PFSK-1 (cell line): ENCODE results near the gene PALLD.

Experiments
- FOXP2 ChIP-seq: optimal IDR thresholded peaks from 2 replicates; pipeline ENCODE3; 2011; ENCODE audit warnings: borderline replicate concordance, control low read depth, inconsistent platforms; ENCODE audit not compliant: insufficient read depth; ENCODE audit errors: extremely low read length, extremely low read depth
- POLR2AphosphoS5 ChIP-seq: IDR thresholded peaks from 2 replicates; pipeline ENCODE4 v1.6.1; 2012; ENCODE audit warnings: low read depth, mild to moderate bottlenecking, control low read depth, low read length, moderate library complexity
- REST ChIP-seq, 2 experiments: IDR thresholded peaks; 2 replicates each; pipeline versions ENCODE4 v1.6.1 to v1.8.0; 2011 to 2012; ENCODE audit warnings: low read depth in 2 of 2, low read length in 2 of 2, control low read depth in 1 of 2, inconsistent platforms in 1 of 2, mild to moderate bottlenecking in 1 of 2, moderate library complexity in 1 of 2; ENCODE audit not compliant: insufficient read depth in 1 of 2
- SIN3A ChIP-seq: IDR thresholded peaks from 2 replicates; pipeline ENCODE4 v1.6.1; 2012; ENCODE audit warnings: mild to moderate bottlenecking, low read length, moderate library complexity, borderline replicate concordance; ENCODE audit not compliant: insufficient read depth
- TAF1 ChIP-seq: IDR thresholded peaks from 2 replicates; pipeline ENCODE4 v1.6.1; 2012; ENCODE audit warnings: low read length, control low read depth, borderline replicate concordance; ENCODE audit not compliant: insufficient read depth

DNA sequence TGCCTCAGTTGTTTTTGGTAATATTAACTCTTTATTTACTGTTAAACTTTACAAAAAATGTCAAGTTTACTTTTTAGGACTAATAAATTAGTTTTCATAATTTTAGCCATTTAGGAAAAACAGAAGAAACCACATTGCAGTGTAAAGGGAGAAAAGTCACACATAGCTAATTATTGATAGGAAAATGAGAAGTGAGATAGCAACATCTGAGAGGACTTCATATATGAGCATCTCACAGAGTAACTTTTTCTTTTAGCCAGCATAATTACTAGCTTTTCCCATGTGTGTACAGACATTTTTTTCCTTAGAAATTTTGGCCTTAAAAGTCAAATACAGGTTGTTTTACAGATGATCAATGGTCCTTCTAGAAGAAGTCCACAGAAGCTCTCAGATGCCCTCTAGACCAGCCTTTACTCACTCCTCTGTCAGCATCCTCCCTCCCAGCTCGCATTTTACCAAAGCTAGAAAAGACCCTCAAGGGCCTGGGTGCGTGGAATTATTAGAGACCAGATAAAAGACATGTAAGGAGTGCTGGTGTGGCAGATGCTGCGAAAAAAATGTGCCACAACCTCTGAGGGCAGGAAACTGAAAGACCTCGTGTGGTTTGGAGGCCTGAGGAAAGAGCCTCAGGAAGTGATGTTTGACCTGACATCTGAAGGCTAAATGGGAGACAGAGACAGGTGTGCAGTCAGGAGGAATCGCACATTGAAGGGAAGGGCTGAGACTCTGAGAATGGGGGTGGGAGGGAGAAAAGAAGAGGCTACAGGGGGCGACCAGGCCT lies 356.3 kb downstream of the PALLD start:
- TF ChIP-seq POLR2AphosphoS5 (no peak), TAF1 (no peak), REST (IDR thresholded peaks at IDR 0.05; ENCODE audit: insufficient read depth in 1 of 2, low read depth in 2 of 2, low read length in 2 of 2) (no peak), SIN3A (no peak), FOXP2 (no peak)
